DMS53 (cell line): ENCODE data around the gene ZNF524.

Source experiments
- DNase-seq: peaks from one replicate; lab custom pipeline; 2025; lab: John Stamatoyannopoulos, UW

Gene ZNF524

GRCh38 chr19:55620410-55621204, 20.5 kb downstream of the ZNF524 start:
- no peak for DNase-seq

- DNase-seq, result peak; percentile 21
Observed at GRCh38 chr19:55621205-55621672, 21.2 kb downstream of the ZNF524 start.

- no peak for DNase-seq
Observed at GRCh38 chr19:55621673-55622231, 21.7 kb downstream of the ZNF524 start.

DNA sequence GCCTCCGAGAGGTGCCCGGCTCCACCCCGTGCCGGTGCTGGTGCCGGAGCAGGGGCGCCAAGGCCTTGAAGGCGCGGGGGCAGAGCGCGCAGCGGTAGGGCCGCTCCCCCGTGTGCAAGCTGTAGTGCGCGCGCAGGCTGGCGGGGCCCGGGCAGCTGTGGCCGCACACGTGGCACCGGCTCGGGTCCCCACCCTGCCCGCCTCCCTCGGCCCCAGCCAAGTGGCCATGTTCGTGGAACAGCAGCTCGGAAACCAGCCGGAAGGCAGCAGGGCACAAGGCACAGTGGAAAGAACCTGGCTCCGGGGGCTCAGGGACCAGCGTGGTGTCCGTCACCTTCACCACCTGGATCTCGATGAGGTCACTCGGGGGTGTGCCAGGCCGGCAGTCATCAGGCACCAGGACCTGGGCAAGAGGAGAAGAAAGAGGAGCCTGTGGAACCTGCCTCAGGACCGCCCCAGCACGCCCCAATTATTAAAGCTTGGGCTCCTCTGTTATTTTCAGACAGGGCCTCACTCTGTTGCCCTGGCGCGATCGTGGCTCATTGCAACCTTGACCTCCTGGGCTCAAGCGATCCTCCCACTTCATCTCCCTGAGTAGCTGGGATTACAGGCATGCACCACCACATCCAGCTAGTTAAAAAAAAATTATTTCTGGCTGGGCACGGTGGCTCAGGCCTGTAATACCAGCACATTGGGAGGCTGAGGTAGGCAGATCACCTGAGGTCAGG, 22.3 kb downstream of the ZNF524 start:
- DNase-seq, result no peak

DNA sequence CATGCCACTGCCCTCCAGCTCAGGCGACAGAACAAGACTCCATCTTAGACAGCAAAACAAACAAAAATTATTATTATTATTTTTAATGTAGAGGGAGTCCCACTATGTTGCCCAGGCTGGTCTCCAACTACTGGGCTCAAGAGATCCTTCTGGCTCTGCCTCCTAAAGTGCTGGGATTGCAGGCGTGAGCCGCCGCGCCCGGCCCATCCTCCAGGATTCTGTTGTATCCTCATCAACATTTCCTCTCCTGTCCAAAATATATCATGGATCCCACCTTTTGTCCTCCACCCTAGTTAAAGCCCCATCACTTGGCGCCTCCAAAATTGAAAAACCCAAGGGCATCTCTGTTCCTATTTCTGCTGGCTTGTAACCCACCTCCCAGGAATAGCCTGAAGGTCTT, 23.0 kb downstream of the ZNF524 start:
- DNase-seq, result no peak

DNA sequence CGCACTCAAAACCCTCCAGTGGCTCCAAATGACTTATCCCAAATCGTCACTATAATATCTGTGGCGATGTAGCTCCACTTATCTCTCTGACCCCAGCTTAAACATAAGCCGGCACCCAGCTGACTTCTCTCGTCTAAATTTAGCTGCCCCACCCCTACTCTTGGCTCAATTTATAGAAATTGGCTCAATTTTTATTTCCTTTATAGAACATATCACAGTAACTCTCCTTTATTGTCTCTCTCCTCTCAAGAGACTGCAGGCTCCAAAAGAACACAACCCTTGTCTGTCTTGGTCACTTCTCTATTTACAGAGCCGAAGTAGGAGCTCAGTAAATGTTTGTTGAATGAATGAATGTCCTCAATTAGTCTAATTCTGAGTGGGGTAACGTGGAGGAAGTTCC, 23.5 kb downstream of the ZNF524 start:
- DNase-seq, result no peak

DNA sequence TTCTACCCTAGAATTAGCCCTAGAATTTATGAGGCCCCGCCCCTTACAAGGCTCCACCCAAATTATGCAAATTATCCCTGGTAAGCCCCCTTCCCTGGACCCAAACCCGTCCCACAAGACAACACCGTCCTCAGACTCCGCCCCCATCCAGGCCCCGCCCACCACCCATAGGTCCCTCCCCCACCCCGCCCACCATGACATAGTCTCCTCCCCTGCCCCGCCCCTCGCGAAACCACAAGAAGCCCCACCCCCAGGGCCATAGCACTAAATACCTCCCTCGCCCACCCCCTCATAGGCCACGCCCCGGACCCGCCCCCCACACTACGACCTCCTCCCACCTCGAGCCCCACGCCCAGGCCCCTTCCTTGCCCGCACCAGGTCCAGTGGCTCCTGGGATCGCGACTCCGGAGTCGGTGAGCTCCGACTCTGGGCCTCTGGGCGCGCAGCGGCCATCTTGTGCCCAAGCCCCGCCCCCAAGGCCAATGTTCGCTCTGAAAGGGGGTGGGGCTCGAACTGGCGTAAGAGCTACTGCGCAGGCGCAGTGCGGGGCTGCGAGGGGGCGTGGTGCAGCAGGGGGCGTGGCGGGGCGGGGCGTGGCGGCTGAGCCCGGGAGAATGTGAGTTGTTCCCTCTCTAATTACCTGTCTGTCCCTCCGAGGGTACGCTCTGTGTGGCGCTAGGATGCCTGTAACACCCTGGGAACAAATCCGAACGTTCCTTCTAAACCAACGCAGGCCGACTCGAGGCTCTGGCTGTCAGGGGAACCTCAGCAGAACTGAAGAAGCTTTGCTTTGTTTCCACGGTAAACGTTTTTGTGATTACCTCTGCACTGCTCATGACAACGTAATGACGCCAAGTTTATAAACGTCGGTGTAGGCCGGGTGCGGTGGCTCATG, 24.3 kb downstream of the ZNF524 start, which contains the start of gene ZNF784:
ZNF784 (minus strand) TSS at position 458 of the 895 bp plus-strand sequence; CDS start at position 453, 5 bp downstream.
- DNase-seq, result peak; percentile 96

GRCh38 chr19:55625004-55625326, 24.9 kb downstream of the ZNF524 start:
- DNase-seq, result peak; percentile 46

GRCh38 chr19:55626350-55626749, 26.3 kb downstream of the ZNF524 start:
- DNase-seq, result no peak

DNA sequence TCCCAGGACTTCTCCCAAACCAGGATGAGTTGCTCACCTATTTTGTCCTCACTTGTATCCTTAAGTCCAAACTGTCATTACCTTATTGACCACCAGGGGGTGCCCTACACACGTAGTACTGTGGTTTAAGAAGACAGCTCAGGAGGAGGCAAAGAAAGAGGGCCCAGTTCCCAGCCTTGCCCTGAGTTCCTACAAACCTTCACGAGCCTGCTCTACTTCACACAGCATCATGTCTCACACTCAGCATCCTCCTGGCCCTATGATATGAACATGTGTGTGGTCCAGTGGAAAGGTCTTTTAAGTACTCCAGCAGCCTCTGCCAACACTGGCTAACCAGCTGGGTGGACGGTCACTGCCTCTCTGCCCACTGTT, 32.4 kb downstream of the ZNF524 start:
- DNase-seq, result peak; percentile 95

DNA sequence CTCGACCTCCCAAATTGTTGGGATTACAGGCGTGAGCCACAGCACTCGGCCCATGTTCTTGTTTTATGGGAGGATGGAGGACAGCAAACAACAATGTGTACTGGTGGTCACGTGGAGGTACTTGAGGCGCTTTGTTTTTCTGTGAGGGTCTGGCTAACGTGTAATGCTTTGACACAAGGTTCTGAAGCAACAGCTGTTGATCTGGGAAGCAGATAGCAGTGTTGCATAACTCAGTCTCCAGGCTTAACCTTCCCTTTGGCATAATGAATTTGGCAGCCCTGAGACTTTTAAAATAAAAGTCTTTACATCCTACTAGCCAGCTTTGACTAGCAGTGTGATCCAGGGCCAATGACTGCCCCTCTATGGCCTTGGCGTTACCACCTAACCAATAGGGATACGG, 33.8 kb downstream of the ZNF524 start:
- DNase-seq, result peak; percentile 32

DNA sequence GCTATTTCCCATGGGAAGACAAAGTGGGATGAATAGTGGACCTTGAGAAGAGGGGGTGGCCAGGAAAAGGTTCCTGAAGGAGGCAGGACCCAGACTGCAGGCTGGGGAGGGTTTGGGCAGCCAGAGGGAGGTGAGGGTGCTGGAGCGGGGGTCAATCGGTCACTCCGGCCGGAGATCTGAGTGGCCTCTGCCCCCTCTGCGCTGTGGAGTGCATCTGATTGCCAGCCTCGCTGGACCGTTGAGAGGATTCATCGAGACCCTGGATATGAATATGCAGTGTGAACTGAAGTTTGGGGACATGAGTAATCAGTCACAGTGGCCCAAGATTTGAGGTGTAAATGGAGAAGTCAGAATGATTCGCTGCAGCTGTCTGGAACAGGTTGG, 35.2 kb downstream of the ZNF524 start:
- no peak for DNase-seq

DNA sequence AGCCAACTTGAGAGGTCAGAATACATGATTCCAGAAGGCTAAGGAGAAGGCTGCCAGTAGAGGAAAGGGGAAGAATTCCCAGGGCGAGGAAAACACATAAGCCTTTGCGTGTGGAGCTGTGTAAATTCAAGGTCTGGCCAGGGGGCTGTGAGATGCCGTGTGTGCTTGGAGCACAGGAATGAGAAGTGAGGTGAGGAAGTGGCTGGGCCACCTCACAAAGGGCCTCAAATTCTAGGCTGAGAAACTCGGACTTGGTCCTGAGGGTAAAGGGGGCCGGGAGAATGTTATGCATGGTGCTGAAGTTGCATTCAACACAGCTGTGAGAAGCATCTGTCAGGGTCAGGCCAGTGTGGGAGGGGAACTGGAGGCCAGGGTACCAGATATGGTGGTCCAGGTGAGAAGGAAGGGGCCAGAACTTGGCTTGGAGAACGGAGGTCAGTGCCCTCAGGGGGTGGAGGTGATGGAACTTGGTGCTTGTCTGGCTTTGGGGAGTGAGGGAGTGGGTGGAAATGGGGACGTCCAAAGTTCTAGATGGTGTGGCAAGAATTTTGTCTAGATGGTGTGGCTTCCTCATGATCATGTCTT, 35.9 kb downstream of the ZNF524 start:
- no peak for DNase-seq

- no peak for DNase-seq
Observed at GRCh38 chr19:55636723-55637122, 36.6 kb downstream of the ZNF524 start.

DNA sequence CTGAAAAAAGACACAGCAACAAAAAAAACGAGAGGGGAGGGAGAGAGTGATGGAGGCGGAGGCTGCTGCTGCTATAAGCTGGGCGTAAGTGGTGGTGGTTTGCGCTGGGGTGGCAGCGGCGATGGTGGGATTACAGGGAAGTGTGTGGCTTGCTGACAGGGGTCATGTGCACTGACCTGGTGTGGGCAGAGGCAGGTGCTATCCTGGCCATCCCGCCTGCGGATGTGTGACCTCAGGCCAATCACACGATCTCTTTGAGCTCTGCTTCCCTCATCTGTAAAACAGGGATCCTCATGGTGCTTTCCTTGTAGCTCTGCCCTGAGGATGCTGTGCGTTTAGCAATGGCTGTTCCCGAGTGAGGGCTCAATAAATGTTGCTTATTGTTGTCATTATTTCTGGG, 37.4 kb downstream of the ZNF524 start:
- no peak for DNase-seq

GRCh38 chr19:55638864-55639359, 38.8 kb downstream of the ZNF524 start:
- DNase-seq, result peak; percentile 69

DNA sequence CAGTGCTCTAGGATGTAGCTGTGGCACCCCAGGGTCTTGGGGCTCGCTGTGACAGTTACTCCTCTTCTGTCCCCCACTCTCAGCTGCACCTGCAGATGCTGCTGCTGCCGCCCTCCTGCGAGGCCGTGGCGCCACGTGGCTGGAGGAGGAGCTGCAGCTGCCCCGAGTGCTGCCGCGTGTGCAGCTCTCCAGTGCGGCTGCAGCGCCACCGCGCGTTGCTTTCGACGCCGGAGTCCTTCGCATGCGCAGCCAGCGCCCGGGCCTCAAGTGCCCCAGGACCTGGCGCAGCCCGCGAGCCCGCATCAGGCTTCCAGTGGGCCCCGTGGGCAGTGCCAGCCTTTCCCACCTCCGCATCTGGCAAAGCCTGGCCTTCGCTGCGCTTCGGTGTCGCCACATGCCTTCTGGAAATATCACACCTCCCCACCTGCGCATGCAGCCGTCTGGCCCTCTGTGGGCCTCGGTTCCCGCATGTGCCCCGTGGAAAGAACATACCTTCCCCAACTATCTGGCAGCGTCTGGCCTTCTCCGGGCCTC, 40.0 kb downstream of the ZNF524 start:
- peak; percentile 96 for DNase-seq

DNA sequence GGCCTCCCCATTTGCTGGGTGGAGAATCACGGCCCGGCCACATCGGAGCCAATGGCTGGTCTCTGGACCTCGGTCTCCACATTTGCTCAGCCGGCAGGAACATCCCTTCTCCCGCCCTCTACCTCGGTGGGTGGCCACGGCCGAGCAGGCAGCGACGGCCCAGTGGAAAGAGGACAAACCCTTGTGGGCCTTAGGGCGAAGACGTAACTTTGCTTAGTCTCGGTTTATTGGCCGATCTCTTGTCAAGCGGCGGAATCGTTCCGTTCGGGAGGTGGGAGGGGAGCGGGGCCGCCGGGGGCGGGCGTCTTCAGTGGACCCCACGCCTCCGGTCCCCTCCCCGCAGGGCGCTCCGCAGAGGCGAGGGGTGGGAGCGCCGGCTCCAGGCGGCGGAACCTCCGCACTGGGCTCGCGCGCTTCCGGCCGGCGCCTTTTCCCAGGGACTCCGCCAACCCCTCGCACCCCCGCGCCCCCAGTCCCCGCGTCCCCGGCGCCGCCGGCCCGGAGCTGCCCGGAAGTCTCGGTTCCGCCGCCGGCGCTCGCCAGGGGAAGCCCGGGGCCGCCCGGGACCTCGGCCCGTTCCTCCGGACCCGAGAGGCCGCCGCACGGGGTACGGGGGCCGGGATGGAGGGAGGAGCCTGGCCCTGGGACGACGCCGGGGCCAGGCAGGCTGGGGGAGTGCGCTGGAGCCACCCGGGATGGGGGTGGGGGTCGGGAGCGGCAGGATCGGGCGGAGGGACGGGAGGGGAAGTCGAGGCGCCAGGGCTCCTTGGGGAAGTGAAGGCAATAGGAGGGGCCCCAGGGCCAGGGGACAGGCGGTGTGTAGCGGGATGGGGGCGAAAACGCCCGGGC, 40.7 kb downstream of the ZNF524 start, which contains the start of gene ZNF580:
ZNF580 (plus strand) TSS at position 426 of the 849 bp plus-strand sequence. CDS start 1,507 bp downstream, outside the sequence.
- peak; percentile 89 for DNase-seq

GRCh38 chr19:55641426-55642152, 41.5 kb downstream of the ZNF524 start:
- DNase-seq, result peak; percentile 69
